ENCODE data around the gene CBFA2T3.

DNA sequence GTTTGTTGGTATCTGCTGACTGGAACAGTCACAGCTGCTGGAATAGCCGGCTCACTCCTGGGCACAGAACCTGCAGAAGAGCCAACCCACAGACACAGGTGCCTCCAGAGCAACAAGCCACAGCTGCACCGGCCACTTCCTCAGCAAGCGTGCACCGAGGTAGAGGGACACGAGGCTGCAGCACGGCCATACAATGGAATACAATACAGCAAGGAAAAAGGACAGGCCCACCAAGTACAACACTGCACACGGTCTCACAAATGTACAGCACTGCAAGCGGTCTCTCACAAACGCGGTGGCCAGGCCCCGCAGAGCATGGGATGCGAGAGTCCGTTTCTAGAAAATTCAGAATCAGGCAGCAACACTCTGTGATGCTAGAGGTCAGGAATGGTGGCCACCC is 63.1 kb downstream of the CBFA2T3 start:
- TF ChIP-seq, protein P1, sequence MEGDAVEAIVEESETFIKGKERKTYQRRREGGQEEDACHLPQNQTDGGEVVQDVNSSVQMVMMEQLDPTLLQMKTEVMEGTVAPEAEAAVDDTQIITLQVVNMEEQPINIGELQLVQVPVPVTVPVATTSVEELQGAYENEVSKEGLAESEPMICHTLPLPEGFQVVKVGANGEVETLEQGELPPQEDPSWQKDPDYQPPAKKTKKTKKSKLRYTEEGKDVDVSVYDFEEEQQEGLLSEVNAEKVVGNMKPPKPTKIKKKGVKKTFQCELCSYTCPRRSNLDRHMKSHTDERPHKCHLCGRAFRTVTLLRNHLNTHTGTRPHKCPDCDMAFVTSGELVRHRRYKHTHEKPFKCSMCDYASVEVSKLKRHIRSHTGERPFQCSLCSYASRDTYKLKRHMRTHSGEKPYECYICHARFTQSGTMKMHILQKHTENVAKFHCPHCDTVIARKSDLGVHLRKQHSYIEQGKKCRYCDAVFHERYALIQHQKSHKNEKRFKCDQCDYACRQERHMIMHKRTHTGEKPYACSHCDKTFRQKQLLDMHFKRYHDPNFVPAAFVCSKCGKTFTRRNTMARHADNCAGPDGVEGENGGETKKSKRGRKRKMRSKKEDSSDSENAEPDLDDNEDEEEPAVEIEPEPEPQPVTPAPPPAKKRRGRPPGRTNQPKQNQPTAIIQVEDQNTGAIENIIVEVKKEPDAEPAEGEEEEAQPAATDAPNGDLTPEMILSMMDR (IDR thresholded peaks at IDR 0.05): no peak
- TF ChIP-seq EP300 (IDR thresholded peaks at IDR 0.05) (no peak), POLR2A (IDR thresholded peaks at IDR 0.05) (no peak), POLR2AphosphoS5 (IDR thresholded peaks at IDR 0.05) (no peak)

Measured in gastroesophageal sphincter (tissue), 3 donors.